Measurements from ENCODE around the gene MAB21L1.

DNA sequence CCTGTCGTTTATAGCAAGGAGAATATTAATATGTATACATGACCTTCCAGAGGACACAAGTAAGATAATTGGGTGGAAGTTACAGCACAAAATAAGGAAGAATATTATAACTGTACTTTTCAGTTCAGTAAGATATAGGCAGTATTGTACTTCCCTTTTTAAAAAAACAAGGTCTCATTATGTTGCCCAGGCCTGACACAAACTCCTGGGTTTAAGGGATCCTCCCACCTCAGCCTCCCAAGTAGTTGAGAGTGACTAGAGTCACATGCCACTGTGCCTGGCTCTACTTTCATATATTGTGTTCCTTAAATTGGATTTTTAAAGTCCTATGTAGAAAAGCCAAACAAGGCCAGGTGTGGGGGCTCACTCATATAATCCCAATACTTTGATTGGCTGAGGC lies 19.5 kb upstream of the MAB21L1 start:
- TF ChIP-seq, protein P1, sequence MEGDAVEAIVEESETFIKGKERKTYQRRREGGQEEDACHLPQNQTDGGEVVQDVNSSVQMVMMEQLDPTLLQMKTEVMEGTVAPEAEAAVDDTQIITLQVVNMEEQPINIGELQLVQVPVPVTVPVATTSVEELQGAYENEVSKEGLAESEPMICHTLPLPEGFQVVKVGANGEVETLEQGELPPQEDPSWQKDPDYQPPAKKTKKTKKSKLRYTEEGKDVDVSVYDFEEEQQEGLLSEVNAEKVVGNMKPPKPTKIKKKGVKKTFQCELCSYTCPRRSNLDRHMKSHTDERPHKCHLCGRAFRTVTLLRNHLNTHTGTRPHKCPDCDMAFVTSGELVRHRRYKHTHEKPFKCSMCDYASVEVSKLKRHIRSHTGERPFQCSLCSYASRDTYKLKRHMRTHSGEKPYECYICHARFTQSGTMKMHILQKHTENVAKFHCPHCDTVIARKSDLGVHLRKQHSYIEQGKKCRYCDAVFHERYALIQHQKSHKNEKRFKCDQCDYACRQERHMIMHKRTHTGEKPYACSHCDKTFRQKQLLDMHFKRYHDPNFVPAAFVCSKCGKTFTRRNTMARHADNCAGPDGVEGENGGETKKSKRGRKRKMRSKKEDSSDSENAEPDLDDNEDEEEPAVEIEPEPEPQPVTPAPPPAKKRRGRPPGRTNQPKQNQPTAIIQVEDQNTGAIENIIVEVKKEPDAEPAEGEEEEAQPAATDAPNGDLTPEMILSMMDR (IDR thresholded peaks at IDR 0.05) = no peak
- TF ChIP-seq EZH2 (IDR thresholded peaks at IDR 0.05; ENCODE audit: borderline replicate concordance, insufficient read depth, low read depth, low read length, poor library complexity, severe bottlenecking) = no peak
